Uterus (tissue), 2 donors: ENCODE data around the gene PGA3.
"Not testable (repeated sequence)": the region's sequence is repeated elsewhere in the genome, so short reads cannot be mapped to it uniquely, and the experiment has no call there.

Source experiments
- CTCF ChIP-seq, 4 experiments: fragments of 200-600 bp in 2 of 4; fragments of 450-650 bp in 2 of 4; sonication (generic) in 2 of 4; IDR thresholded peaks; one replicate each; pipeline ENCODE4 v1.5.1; 2016 to 2019; ENCODE audit warnings: antibody characterized with exemption in 4 of 4, mild to moderate bottlenecking in 2 of 4, moderate library complexity in 1 of 4
- POLR2A ChIP-seq, 2 donors: fragments of 450-650 bp; IDR thresholded peaks; one replicate each; pipeline ENCODE4 v1.6.1; 2016; ENCODE audit warnings: antibody characterized with exemption in 2 of 2, mild to moderate bottlenecking in 1 of 2, moderate library complexity in 1 of 2

- TF ChIP-seq CTCF, POLR2A (IDR thresholded peaks at IDR 0.05): not testable (repeated sequence)
These were observed 10.5 kb downstream of the PGA3 start for GRCh38 chr11:61213711-61214324.
